ENCODE measurements around the gene DHRS1. TPM values are rescaled to one million over a fixed set of nuclear protein-coding genes. Genes with fewer than 3 reads are reported as not detected.

DHRS1 gene
- total RNA-seq, 2 donors from 2014 or later: 10.1 to 13.7 TPM

GRCh38 chr14:24274101-24274543 is 25.5 kb downstream of the DHRS1 start:
- Histone ChIP-seq H3K9me3 (no peaks in the 10 kb centered on the region), H3K4me1 (peaks cover 0 to 19% of the 10 kb centered on the region in 2 donors), H3K4me3 (no peak overlapping the region), H3K36me3 (no peaks in the 10 kb centered on the region), H3K27me3 (no peaks in the 10 kb centered on the region), H3K27ac (no peak overlapping the region)
- no peak for DNase-seq (ENCODE audit: low spot score)
- TF ChIP-seq CTCF (IDR thresholded peaks at IDR 0.05): no peak

DNA sequence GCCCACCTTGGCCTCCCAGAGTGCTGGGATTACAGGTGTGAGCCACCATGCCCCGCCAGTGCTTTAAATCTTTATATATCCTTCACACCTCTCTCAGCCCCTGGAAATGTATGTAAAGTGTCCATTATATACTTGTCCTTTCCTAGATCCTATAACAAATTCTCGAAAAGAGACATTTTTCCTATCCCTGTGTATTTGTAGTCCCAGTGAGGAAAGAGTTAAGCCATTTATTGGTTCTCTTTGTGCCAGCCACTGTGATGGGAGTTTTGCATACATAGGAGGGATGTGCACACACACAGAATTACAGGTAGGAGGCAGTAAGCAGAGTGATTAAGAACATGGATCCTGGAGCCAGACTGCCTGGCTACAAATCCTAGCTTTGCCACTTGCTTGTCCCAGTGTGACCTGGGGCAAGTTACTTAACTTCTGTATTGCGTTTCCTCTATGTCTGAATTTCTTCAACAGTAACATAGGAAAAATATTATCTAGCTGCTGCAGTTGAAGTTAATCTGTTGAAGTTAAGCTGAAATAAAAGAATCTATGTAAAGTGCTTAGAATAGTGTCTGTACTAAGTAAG is 26.1 kb downstream of the DHRS1 start:
- no peak for TF ChIP-seq CTCF (IDR thresholded peaks at IDR 0.05)
- Histone ChIP-seq H3K36me3 (no peaks in the 10 kb centered on the region), H3K4me1 (peaks cover 0 to 13% of the 10 kb centered on the region in 2 donors), H3K27me3 (no peaks in the 10 kb centered on the region), H3K9me3 (no peaks in the 10 kb centered on the region), H3K4me3 (no peak overlapping the region), H3K27ac (no peak overlapping the region)
- DNase-seq (ENCODE audit: low spot score): no peak

DNA sequence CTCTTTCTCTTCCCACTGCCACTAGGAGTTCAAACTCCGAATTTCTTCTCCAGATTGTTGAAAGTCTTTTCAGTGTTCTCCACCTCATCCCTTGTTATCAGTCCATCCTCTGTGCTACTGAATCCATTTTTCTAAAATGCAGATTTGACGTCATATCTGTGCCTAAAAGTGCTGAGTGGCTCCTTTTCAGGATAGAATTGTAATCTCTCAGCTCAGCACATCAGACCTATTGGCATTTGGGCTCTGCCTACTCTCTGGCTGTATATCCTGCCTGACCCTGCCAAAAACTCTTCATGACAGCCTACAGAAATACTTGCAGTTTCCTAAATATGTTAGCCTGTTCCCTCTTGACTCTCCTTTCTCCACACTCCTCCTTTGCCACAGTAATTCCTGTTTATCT is 27.1 kb downstream of the DHRS1 start:
- Histone ChIP-seq H3K4me1 (peaks cover 0 to 11% of the 10 kb centered on the region in 2 donors), H3K36me3 (peaks cover 2% of the 10 kb centered on the region), H3K4me3 (no peak overlapping the region), H3K27ac (no peak overlapping the region), H3K9me3 (no peaks in the 10 kb centered on the region), H3K27me3 (no peaks in the 10 kb centered on the region)
- DNase-seq (ENCODE audit: low spot score): no peak
- no peak for TF ChIP-seq CTCF (IDR thresholded peaks at IDR 0.05)

- Histone ChIP-seq H3K4me1 (peaks cover 0 to 11% of the 10 kb centered on the region in 2 donors), H3K4me3 (peak overlapping the region; percentile 69 to 97), H3K27ac (peak overlapping the region; percentile 92 to 95), H3K36me3 (peaks cover 6% of the 10 kb centered on the region), H3K27me3 (no peaks in the 10 kb centered on the region), H3K9me3 (no peaks in the 10 kb centered on the region)
- TF ChIP-seq CTCF (IDR thresholded peaks at IDR 0.05): no peak
- DNase-seq (ENCODE audit: low spot score): no peak
Observed at GRCh38 chr14:24271834-24272263, 27.7 kb downstream of the DHRS1 start.

DNA sequence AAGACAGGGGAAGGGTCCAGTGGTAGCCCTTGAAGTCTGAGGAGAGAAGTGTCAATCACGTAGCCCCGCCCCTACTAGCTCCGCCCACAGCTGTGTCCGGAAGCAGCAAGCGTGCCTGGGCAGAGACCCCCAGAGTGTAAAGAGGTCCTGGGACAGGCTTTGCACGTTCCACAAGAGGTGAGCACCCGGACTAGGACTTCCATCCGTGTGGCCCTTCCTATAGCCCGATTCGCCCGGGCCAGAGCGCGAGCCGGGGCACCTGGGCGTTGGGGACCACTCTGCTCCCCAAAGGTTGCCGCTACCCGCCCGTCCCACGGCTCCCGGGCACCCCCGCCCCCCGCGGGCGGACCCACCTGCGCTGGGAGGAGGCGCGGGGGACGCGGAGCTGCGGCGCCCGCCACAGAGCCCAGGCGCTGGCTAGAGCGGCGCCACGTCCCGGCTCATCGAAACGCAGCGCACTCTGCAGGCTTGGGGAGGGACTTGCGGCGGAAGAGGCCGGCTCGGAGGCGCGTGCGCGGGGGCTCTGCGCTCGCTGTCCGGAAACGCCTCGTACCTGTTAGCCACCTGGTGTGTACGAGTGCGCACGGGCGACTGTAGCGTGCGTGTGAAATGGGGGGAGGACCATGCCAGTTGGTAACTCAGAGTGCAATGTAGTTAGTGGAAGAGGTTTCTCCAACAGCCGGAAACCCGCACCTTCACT is 28.3 kb downstream of the DHRS1 start, which contains the start of gene RABGGTA:
Gene RABGGTA, minus strand, starts transcription at position 464 of the 700 bp plus-strand sequence. CDS start 482 bp downstream, outside the sequence.
- Histone ChIP-seq H3K27ac (peak within 1 kb of the TSS; percentile 92 to 95), H3K36me3 (peaks cover 9% of the 10 kb centered on the region), H3K9me3 (no peaks in the 10 kb centered on the region), H3K4me1 (peaks cover 0 to 11% of the 10 kb centered on the region in 2 donors), H3K27me3 (no peaks in the 10 kb centered on the region), H3K4me3 (peak within 1 kb of the TSS; percentile 69 to 97)
- peak; percentile 76 to 87 for TF ChIP-seq CTCF (IDR thresholded peaks at IDR 0.05)
- DNase-seq (ENCODE audit: low spot score): peak; percentile 73
